Activated T-helper 1 cell treated with anti-CD3 and anti-CD28 coated beads, Interleukin-12 subunit alpha, Interleukin-12 subunit beta, Interleukin-2, Interleukin-4 antibody, amounts not matched to agents 30 ng/mL and 10 ng/mL and 1 ng/mL, durations not matched to agents 14 hours and 24 hours and 36 hours (primary cell): ENCODE measurements around the gene IL3. TPM values are rescaled to one million over a fixed set of nuclear protein-coding genes. Genes with fewer than 3 reads are reported as not detected.

ENCODE experiments used
- DNase-seq: peaks from one replicate; pipeline ENCODE4 v3.0.0; 2021; ENCODE audit warnings: low spot score
- H3K27ac Mint-ChIP-seq: one replicate; pipeline ENCODE4 v1.8.0; 2021; ENCODE audit warnings: mild to moderate bottlenecking, mixed read lengths
- H3K27me3 Mint-ChIP-seq: one replicate; pipeline ENCODE4 v1.8.0; 2022; ENCODE audit warnings: mild to moderate bottlenecking, moderate library complexity, mixed read lengths; ENCODE audit not compliant: insufficient read depth
- H3K36me3 Mint-ChIP-seq: one replicate; pipeline ENCODE4 v1.8.0; 2021; ENCODE audit warnings: low read depth, mixed read lengths
- H3K4me1 Mint-ChIP-seq: one replicate; pipeline ENCODE4 v1.8.0; 2021; ENCODE audit warnings: low read depth, mixed read lengths
- H3K4me3 Mint-ChIP-seq: one replicate; pipeline ENCODE4 v1.8.0; 2021; ENCODE audit warnings: mild to moderate bottlenecking, moderate library complexity, mixed read lengths
- H3K9me3 Mint-ChIP-seq: one replicate; pipeline ENCODE4 v1.8.0; 2021; ENCODE audit warnings: mixed read lengths
- intact Hi-C: fragments of 100-400 bp; cut with micrococcal nuclease; formaldehyde crosslinking; loops from one replicate; pipeline ENCODE4 v1.15.1; 2024
- total RNA-seq: library from RNA; stranded (reverse); gene quantifications from 2 replicates; pipeline ENCODE4 v1.2.3, GENCODE V29; 2022

The IL3 gene
- total RNA-seq, 1 donor from 2014 or later = 98.5 TPM

DNA sequence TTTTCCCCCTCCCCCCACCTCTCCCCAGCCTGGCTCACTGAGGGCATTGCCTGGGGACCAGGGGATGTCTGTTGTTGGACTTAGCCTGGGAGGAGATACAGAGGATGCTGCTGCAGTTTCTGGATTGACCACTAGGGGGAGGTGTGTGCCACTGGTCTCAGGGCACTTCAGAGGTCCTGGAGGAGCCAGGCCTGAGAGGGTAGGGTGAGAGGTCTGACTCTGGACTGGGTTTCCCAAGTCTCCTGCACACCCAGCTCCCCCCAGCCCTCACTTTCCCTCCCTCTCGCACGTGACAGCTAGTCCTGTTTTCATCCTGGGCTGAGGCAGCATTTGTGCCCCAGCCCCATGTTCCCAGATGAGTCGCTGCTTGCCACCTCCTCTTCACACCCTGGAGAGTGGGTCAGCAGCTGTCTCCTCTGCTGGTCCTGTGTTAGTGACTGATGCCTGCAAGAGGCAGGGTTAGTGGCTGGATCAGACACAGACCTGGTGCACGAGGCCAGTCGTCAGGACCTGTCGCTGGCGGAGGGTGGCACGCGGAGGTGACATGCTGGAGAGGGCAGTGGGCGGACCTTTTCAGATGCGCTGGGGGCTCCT is 4.4 kb downstream of the IL3 start:
- no peak overlapping the region for H3K4me3 Mint-ChIP-seq
- H3K36me3 Mint-ChIP-seq = peaks cover 2% of the 10 kb centered on the region
- peaks cover 3% of the 10 kb centered on the region for H3K27me3 Mint-ChIP-seq
- H3K9me3 Mint-ChIP-seq = no peaks in the 10 kb centered on the region
- intact Hi-C loops = loop anchor here (1.0 to 5.0 kb wide), 12 partner anchors 69 to 436 kb away; partner anchors contain the start of genes FNIP1, P4HA2, RAPGEF6 and SLC22A4
- H3K4me1 Mint-ChIP-seq = peaks cover 83% of the 10 kb centered on the region
- peak; percentile 70 for DNase-seq
- peak overlapping the region; percentile 83 for H3K27ac Mint-ChIP-seq

GRCh38 chr5:132065351-132065937 is 5.0 kb downstream of the IL3 start:
- intact Hi-C loops = loop anchor here (1.0 to 2.0 kb wide), 7 partner anchors 69 to 436 kb away; partner anchors contain the start of genes P4HA2, RAPGEF6 and SLC22A4
- H3K27me3 Mint-ChIP-seq = peaks cover 3% of the 10 kb centered on the region
- peak overlapping the region; percentile 86 for H3K27ac Mint-ChIP-seq
- H3K9me3 Mint-ChIP-seq = no peaks in the 10 kb centered on the region
- peaks cover 2% of the 10 kb centered on the region for H3K36me3 Mint-ChIP-seq
- peak overlapping the region; percentile 15 for H3K4me3 Mint-ChIP-seq
- peak; percentile 43 for DNase-seq
- H3K4me1 Mint-ChIP-seq = peaks cover 83% of the 10 kb centered on the region

DNA sequence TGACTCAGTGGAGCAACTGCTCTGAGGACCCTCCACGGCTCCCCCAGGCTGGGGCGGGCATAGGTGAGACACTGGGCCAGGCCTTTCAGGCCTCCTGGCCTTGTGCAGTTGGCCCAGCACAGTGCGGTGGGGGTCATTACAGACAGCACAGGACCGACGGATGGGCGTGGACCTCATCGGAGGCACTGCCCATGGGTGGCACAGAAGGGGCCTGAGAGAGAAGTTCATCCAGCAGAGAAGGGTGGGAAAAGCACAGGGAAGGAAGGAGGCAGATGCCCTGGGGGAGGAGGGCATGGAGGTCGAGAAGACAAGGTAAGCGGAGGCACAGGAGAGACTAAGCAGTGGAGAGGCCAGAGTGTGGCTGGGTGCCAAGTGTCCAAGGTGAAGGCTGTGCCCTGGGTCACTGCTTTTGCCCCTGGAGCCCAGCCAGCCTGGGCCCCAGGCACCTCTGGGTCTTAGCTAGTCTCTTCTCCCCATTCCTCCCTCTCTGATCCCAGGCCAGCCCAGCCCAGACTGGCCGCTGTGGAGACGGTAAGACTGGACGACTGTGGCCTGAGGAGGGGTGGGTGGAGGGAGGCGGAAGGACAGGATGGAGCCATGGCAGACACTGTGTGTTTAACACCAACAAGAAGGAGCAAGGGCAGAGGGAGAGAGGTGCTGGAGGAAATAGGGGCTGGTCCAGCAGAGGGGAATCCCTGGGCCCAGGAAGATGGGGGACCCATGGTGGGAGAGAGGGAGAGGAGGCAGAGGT is 5.7 kb downstream of the IL3 start:
- intact Hi-C loops = loop anchor here (1.0 to 2.0 kb wide), 7 partner anchors 68 to 435 kb away; partner anchors contain the start of genes P4HA2, RAPGEF6 and SLC22A4
- peaks cover 83% of the 10 kb centered on the region for H3K4me1 Mint-ChIP-seq
- H3K36me3 Mint-ChIP-seq = peaks cover 4% of the 10 kb centered on the region
- DNase-seq = no peak
- H3K27ac Mint-ChIP-seq = peak overlapping the region; percentile 86
- peaks cover 3% of the 10 kb centered on the region for H3K27me3 Mint-ChIP-seq
- H3K4me3 Mint-ChIP-seq = no peak overlapping the region
- H3K9me3 Mint-ChIP-seq = peaks cover 3% of the 10 kb centered on the region

GRCh38 chr5:132066871-132067270 is 6.4 kb downstream of the IL3 start:
- Mint-ChIP-seq H3K27ac (peak overlapping the region; percentile 80), H3K4me3 (no peak overlapping the region), H3K9me3 (peaks cover 3% of the 10 kb centered on the region), H3K4me1 (peaks cover 85% of the 10 kb centered on the region), H3K27me3 (peaks cover 3% of the 10 kb centered on the region), H3K36me3 (peaks cover 4% of the 10 kb centered on the region)
- intact Hi-C loops = no loop called here
- no peak for DNase-seq

GRCh38 chr5:132067451-132067850 is 7.0 kb downstream of the IL3 start:
- Mint-ChIP-seq H3K27ac (peak overlapping the region; percentile 80), H3K27me3 (peaks cover 3% of the 10 kb centered on the region)
- intact Hi-C loops = no loop called here

GRCh38 chr5:132067941-132068808 is 7.7 kb downstream of the IL3 start:
- no peak for DNase-seq
- H3K9me3 Mint-ChIP-seq = peaks cover 3% of the 10 kb centered on the region
- no peak overlapping the region for H3K4me3 Mint-ChIP-seq
- H3K27me3 Mint-ChIP-seq = peaks cover 2% of the 10 kb centered on the region
- peaks cover 4% of the 10 kb centered on the region for H3K36me3 Mint-ChIP-seq
- peak overlapping the region; percentile 80 for H3K27ac Mint-ChIP-seq
- intact Hi-C loops = no loop called here
- H3K4me1 Mint-ChIP-seq = peaks cover 94% of the 10 kb centered on the region

More at GRCh38 chr5:132067451-132067850, 7.0 kb downstream of the IL3 start:
- peaks cover 91% of the 10 kb centered on the region for H3K4me1 Mint-ChIP-seq
- no peak for DNase-seq
- peaks cover 3% of the 10 kb centered on the region for H3K9me3 Mint-ChIP-seq
- H3K4me3 Mint-ChIP-seq = no peak overlapping the region
- peaks cover 4% of the 10 kb centered on the region for H3K36me3 Mint-ChIP-seq

GRCh38 chr5:132069561-132069960 is 9.1 kb downstream of the IL3 start:
- intact Hi-C loops = no loop called here
- Mint-ChIP-seq H3K4me3 (no peak overlapping the region), H3K9me3 (peaks cover 3% of the 10 kb centered on the region), H3K4me1 (peaks cover 93% of the 10 kb centered on the region), H3K36me3 (peaks cover 14% of the 10 kb centered on the region), H3K27me3 (no peaks in the 10 kb centered on the region), H3K27ac (peak overlapping the region; percentile 77)
- DNase-seq = no peak

- no peak for DNase-seq
- H3K27me3 Mint-ChIP-seq = no peaks in the 10 kb centered on the region
- peaks cover 3% of the 10 kb centered on the region for H3K9me3 Mint-ChIP-seq
- peaks cover 18% of the 10 kb centered on the region for H3K36me3 Mint-ChIP-seq
- peak overlapping the region; percentile 97 for H3K27ac Mint-ChIP-seq
- H3K4me3 Mint-ChIP-seq = no peak overlapping the region
- H3K4me1 Mint-ChIP-seq = peaks cover 93% of the 10 kb centered on the region
- intact Hi-C loops = loop anchor here (1.0 to 10.0 kb wide), 2 partner anchors 29 to 675 kb away; partner anchors contain the start of gene CCNI2
These were observed 9.5 kb downstream of the IL3 start for GRCh38 chr5:132069994-132070393.

- H3K4me1 Mint-ChIP-seq = peaks cover 93% of the 10 kb centered on the region
- peak overlapping the region; percentile 97 for H3K27ac Mint-ChIP-seq
- peaks cover 3% of the 10 kb centered on the region for H3K9me3 Mint-ChIP-seq
- peaks cover 20% of the 10 kb centered on the region for H3K36me3 Mint-ChIP-seq
- H3K4me3 Mint-ChIP-seq = peak overlapping the region; percentile 12
- H3K27me3 Mint-ChIP-seq = no peaks in the 10 kb centered on the region
- intact Hi-C loops = loop anchor here (1.0 to 10.0 kb wide), 2 partner anchors 29 to 674 kb away; partner anchors contain the start of gene CCNI2
- no peak for DNase-seq
These were observed 10.2 kb downstream of the IL3 start for GRCh38 chr5:132070460-132071337.

DNA sequence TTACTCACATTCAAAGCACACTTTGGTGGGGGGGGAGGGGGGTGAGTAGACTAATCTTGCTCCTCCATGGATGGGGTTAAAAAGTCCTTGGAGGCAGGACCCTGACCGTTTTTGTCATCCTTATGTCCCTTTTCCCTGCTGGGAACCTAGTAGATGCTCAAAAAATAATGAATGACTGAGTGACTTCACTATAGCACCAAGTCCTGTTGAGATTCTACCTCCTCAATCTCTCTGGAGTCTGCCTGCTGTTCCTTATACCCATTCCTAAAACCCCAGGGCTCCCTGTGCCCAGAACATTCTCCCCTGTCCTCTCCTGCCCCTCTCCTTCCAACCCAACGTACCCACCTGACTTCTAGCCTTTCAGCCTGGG is 10.9 kb downstream of the IL3 start:
- Mint-ChIP-seq H3K27me3 (peaks cover 1% of the 10 kb centered on the region), H3K4me1 (peaks cover 93% of the 10 kb centered on the region), H3K27ac (peak overlapping the region; percentile 97), H3K36me3 (peaks cover 24% of the 10 kb centered on the region), H3K9me3 (peaks cover 3% of the 10 kb centered on the region), H3K4me3 (no peak overlapping the region)
- intact Hi-C loops = loop anchor here (10.0 kb wide), 1 partner anchor 673 kb away; the partner anchor contains the start of gene CCNI2
- no peak for DNase-seq

GRCh38 chr5:132072070-132072469 is 11.6 kb downstream of the IL3 start:
- Mint-ChIP-seq H3K4me1 (peaks cover 93% of the 10 kb centered on the region), H3K27ac (peak overlapping the region; percentile 97), H3K36me3 (peaks cover 29% of the 10 kb centered on the region), H3K4me3 (no peak overlapping the region), H3K9me3 (peaks cover 3% of the 10 kb centered on the region), H3K27me3 (peaks cover 1% of the 10 kb centered on the region)
- intact Hi-C loops = loop anchor here (10.0 kb wide), 1 partner anchor 673 kb away; the partner anchor contains the start of gene CCNI2
- DNase-seq = no peak
